ENCODE measurements around the gene CLTB.
A peak's percentile ranks its signal among the peaks of the same experiment; 100 is the strongest.

The CLTB gene

GRCh38 chr5:176441921-176442323 is 25.6 kb upstream of the CLTB start:
- in situ Hi-C loops (cut with HindIII; ENCODE audit: low sequenced_read_pairs), result no loop called here
- no peak overlapping the region for H3K4me3 ChIP-seq (ENCODE audit: low read depth, low read length)
- TF ChIP-seq CTCF (IDR thresholded peaks at IDR 0.05; ENCODE audit: low read depth, low read length, missing control alignments), result no peak
- DNase-seq (ENCODE audit: low read depth), result no peak

DNA sequence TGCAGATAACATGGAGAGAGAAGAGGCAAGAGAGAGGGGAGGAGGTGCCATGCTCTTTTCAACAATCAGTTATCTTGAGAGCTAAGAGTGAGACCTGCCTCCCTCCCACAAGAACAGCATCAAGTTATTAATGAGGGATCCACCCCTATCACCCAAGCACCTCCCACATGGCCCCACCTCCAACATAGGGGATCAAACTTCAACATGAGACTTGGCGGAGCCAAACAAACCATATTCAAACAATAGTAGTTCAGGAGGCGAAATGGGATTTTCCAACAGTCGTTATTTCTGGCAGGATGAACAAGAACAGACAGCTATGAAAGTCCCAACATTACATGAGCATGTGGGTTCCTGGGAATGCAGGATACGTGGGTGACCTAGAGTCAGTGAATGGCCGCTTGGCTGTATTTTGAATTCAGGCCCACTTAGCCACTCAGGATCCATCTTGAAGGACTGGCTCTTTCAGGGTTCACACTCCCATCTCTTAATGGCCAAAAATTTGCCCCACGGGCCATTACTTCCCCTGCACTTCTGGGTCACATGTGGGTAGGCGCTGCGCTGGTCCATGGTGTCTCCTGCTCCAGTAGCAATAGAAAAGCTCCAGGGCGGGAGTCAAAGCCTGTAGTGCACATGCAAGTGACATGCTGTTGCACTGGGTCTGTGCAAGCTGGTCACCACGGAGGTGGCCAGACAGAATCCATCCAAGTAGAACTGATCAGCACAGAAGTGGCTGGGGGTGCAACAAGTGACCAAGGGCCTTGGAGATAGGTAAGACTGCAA is 24.8 kb upstream of the CLTB start:
- H3K4me3 ChIP-seq (ENCODE audit: low read depth, low read length), result no peak overlapping the region
- DNase-seq (ENCODE audit: low read depth), result no peak
- TF ChIP-seq CTCF (IDR thresholded peaks at IDR 0.05; ENCODE audit: low read depth, low read length, missing control alignments), result no peak
- in situ Hi-C loops (cut with HindIII; ENCODE audit: low sequenced_read_pairs), result no loop called here

- in situ Hi-C loops (cut with HindIII; ENCODE audit: low sequenced_read_pairs), result no loop called here
These were observed 22.8 kb upstream of the CLTB start for GRCh38 chr5:176438959-176439757.

GRCh38 chr5:176436656-176437055 is 20.3 kb upstream of the CLTB start:
- no peak for TF ChIP-seq CTCF (IDR thresholded peaks at IDR 0.05; ENCODE audit: low read depth, low read length, missing control alignments)
- H3K4me3 ChIP-seq (ENCODE audit: low read depth, low read length), result no peak overlapping the region
- in situ Hi-C loops (cut with HindIII; ENCODE audit: low sequenced_read_pairs), result no loop called here
- DNase-seq (ENCODE audit: low read depth), result no peak

More at GRCh38 chr5:176438959-176439757, 22.8 kb upstream of the CLTB start:
- TF ChIP-seq CTCF (IDR thresholded peaks at IDR 0.05; ENCODE audit: low read depth, low read length, missing control alignments), result no peak
- DNase-seq (ENCODE audit: low read depth), result peak; percentile 43
- no peak overlapping the region for H3K4me3 ChIP-seq (ENCODE audit: low read depth, low read length)

- H3K4me3 ChIP-seq (ENCODE audit: low read depth, low read length), result no peak overlapping the region
- in situ Hi-C loops (cut with HindIII; ENCODE audit: low sequenced_read_pairs), result no loop called here
- no peak for DNase-seq (ENCODE audit: low read depth)
- TF ChIP-seq CTCF (IDR thresholded peaks at IDR 0.05; ENCODE audit: low read depth, low read length, missing control alignments), result no peak
These were observed 16.4 kb upstream of the CLTB start for GRCh38 chr5:176432707-176433106.

- in situ Hi-C loops (cut with HindIII; ENCODE audit: low sequenced_read_pairs), result no loop called here
- DNase-seq (ENCODE audit: low read depth), result no peak
- TF ChIP-seq CTCF (IDR thresholded peaks at IDR 0.05; ENCODE audit: low read depth, low read length, missing control alignments), result no peak
- no peak overlapping the region for H3K4me3 ChIP-seq (ENCODE audit: low read depth, low read length)
These were observed 13.6 kb upstream of the CLTB start for GRCh38 chr5:176429972-176430371.
